ENCODE measurements around the gene MRGPRF. TPM values are rescaled to one million over a fixed set of nuclear protein-coding genes. Genes with fewer than 3 reads are reported as not detected.

Gene MRGPRF
- total and polyA plus RNA-seq, 11 donors, result 1.6 to 13.1 (median 3.5) TPM

DNA sequence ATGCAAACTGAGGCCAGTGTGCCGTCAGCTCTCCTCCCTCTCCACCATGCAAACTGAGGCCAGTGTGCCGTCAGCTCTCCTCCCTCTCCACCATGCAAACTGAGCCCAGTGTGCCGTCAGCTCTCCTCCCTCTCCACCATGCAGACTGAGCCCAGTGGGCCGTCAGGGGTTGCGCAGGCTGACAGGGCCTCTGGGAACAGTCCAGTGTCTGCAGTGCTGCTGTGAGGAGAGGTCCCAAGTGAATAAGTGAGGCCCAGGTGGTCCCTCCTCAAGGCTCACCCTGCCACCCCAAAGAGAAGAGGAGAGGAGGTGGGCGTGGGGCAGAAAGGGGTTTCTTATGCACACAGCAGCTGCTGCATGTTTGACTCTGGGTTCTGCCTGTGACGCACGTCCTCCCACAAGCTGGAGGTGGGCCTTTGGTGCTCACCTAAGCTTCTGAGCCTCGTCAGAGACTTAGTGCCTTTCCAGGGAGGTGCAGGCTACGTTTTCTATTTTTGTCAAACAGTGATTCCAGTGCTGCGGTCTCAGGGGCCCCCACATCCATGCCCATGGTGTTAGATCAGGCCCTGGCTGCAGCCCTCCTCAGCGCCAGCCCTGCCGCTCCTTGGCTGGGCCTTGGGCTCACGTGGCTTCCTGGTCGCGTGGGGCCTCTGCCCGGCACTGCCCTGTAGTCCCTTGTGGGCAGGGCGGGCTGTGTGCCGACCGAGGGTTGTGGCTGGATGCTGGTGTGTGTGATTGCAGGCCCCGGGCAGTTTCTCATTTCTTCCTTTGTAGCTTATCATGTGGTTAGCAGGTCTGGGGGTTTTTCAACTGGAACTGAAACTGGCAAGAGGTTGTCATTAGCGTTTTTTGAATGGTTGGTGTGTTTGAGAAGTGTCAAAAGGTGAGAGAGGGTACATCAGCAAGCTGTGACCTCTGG is 42.8 kb upstream of the MRGPRF start:
- H3K4me1 ChIP-seq, result peaks cover 0 to 56% (median 37%) of the 10 kb centered on the region in 12 donors
- H3K27me3 ChIP-seq, result no peaks in the 10 kb centered on the region
- no peak overlapping the region for H3K4me3 ChIP-seq
- peak overlapping the region in 7 of 12 donors; percentile 21 to 76 (median 51) for H3K27ac ChIP-seq
- H3K36me3 ChIP-seq, result peaks cover 0 to 47% (median 29%) of the 10 kb centered on the region in 9 donors
- ATAC-seq (peak; percentile 68 to 87 (median 79)), DNase-seq (peak; percentile 57 to 80 (median 69))
- intact Hi-C loops (cut with DNase I), result loop anchor here in 1 of 10 donors (10.0 kb wide), 1 partner anchor 151 kb away; the partner anchor contains the start of genes IGHMBP2 and MRPL21
- no peak for TF ChIP-seq POLR2A (IDR thresholded peaks at IDR 0.05)
- TF ChIP-seq, protein P1, sequence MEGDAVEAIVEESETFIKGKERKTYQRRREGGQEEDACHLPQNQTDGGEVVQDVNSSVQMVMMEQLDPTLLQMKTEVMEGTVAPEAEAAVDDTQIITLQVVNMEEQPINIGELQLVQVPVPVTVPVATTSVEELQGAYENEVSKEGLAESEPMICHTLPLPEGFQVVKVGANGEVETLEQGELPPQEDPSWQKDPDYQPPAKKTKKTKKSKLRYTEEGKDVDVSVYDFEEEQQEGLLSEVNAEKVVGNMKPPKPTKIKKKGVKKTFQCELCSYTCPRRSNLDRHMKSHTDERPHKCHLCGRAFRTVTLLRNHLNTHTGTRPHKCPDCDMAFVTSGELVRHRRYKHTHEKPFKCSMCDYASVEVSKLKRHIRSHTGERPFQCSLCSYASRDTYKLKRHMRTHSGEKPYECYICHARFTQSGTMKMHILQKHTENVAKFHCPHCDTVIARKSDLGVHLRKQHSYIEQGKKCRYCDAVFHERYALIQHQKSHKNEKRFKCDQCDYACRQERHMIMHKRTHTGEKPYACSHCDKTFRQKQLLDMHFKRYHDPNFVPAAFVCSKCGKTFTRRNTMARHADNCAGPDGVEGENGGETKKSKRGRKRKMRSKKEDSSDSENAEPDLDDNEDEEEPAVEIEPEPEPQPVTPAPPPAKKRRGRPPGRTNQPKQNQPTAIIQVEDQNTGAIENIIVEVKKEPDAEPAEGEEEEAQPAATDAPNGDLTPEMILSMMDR (IDR thresholded peaks at IDR 0.05), result no peak
- WGBS, 4 donors, result 63 to 68% (median 67%) methylated on average over 15 to 22 of the region's 22 CpGs
- no peaks in the 10 kb centered on the region for H3K9me3 ChIP-seq

DNA sequence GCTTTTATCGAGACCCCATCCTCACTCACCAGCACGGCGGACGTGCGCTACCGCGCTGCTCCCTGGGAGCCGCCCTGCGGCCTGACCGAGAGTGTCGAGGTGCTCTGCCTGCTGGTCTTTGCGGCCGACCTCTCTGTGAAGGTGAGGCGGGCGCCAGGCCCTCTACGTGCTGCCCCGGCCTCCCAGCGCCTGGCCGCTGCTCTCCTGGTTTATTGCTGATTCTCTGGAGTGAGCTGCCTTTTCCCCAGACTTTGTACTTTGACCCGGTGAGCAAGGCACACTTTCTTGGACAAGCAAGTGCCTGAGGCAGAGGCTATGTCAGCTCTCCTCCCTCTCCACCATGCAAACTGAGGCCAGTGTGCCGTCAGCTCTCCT is 42.2 kb upstream of the MRGPRF start:
- intact Hi-C loops (cut with DNase I), result loop anchor here in 1 of 10 donors (10.0 kb wide), 1 partner anchor 150 kb away; the partner anchor contains the start of genes IGHMBP2 and MRPL21
- DNase-seq, result peak in 1 of 5 donors; percentile 56
- Histone ChIP-seq H3K9me3 (no peaks in the 10 kb centered on the region), H3K27ac (peak overlapping the region in 1 of 12 donors; percentile 76), H3K4me1 (peaks cover 0 to 63% (median 44%) of the 10 kb centered on the region in 12 donors), H3K36me3 (peaks cover 0 to 47% (median 29%) of the 10 kb centered on the region in 9 donors), H3K4me3 (no peak overlapping the region), H3K27me3 (no peaks in the 10 kb centered on the region)
- no peak for ATAC-seq
- WGBS, 4 donors, result 91 to 97% (median 95%) methylated on average over 21 of the region's 21 CpGs
- TF ChIP-seq POLR2A (IDR thresholded peaks at IDR 0.05), result no peak
- TF ChIP-seq, protein P1 (IDR thresholded peaks at IDR 0.05), result no peak

DNA sequence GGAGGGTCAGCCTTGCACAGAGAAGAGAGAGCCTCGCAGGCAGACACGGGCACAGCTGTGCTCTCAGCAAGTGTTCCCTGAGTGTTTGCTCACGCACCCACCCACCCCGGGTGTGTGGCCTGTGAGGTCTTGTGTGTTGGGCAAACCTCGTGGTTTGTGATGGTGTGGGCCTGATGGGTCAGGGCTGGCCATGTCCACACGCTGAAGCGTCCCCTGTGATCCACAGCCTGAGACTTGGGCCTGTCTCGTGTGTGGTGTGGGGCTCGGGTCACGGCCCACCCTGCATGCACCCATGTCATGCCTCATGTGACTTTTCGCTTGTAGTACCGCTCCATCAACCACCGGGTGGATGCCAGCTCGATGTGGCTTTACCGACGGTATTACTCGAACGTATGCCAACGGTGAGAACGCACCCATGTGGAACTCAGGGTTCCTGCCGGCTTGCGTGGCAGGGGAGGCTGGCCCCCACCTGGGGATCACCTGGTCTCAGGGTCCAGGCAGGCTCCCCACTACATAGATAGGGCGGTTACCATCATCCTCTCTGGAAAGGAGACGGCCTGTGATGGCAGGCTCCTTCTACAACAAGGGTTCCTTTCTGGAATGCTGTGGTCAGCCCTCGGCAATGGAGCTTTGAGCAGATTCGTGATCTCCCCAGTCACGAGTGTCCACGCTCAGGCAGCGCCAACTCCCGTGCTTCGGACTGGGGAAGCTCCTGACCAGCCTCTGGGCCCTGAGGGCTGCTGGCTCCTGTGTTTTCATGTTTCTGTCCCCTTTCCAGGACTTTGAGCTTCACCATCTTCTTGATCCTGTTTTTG is 41.6 kb upstream of the MRGPRF start:
- TF ChIP-seq, protein P1 (IDR thresholded peaks at IDR 0.05), result no peak
- TF ChIP-seq POLR2A (IDR thresholded peaks at IDR 0.05), result no peak
- peak overlapping the region in 2 of 12 donors; percentile 76 to 98 for H3K27ac ChIP-seq
- peaks cover 0 to 69% (median 50%) of the 10 kb centered on the region in 12 donors for H3K4me1 ChIP-seq
- ATAC-seq (no peak), DNase-seq (peak in 1 of 5 donors; percentile 51)
- H3K9me3 ChIP-seq, result no peaks in the 10 kb centered on the region
- H3K27me3 ChIP-seq, result no peaks in the 10 kb centered on the region
- no peak overlapping the region for H3K4me3 ChIP-seq
- intact Hi-C loops (cut with DNase I), result loop anchor here in 1 of 10 donors (10.0 kb wide), 1 partner anchor 150 kb away; the partner anchor contains the start of genes IGHMBP2 and MRPL21
- H3K36me3 ChIP-seq, result peaks cover 0 to 43% (median 24%) of the 10 kb centered on the region in 9 donors
- WGBS, 4 donors, result 90 to 95% (median 93%) methylated on average over 22 to 31 of the region's 31 CpGs
